Left renal cortex interstitium (tissue), 4 donors: ENCODE measurements around the gene TSSK6. TPM values are rescaled to one million over a fixed set of nuclear protein-coding genes. Genes with fewer than 3 reads are reported as not detected.

ENCODE experiments used
- DNase-seq, 4 donors: peaks; one replicate each; pipeline ENCODE4 v3.0.0-alpha.2; 2013; ENCODE audit warnings: low read depth in 4 of 4, low spot score in 2 of 4, missing footprints in 1 of 4
- polyA plus RNA-seq, 4 donors: library from polyadenylated mRNA; unstranded; fragments of 120-200 nt; gene quantifications; one replicate each; pipeline ENCODE4 v1.2.1, GENCODE V29; 2013; ENCODE audit not compliant: insufficient read length in 4 of 4

Gene TSSK6
- polyA plus RNA-seq, 4 donors, result 0.71 to 2.4 (median 1.7) TPM

- no peak for DNase-seq
These were observed 49.1 kb downstream of the TSSK6 start for GRCh38 chr19:19466201-19466600.

GRCh38 chr19:19465436-19466070 lies 49.8 kb downstream of the TSSK6 start:
- no peak for DNase-seq

GRCh38 chr19:19464339-19465098 lies 50.8 kb downstream of the TSSK6 start:
- DNase-seq, result no peak

Other genes starting within 250 kb of the TSSK6 start
- gene TM6SF2, start 242.2 kb downstream of the TSSK6 start, polyA plus RNA-seq, result 1 to 10 TPM; 2.2 to 4.1 (median 3.1) TPM
- gene SUGP1, start 195.0 kb downstream of the TSSK6 start, polyA plus RNA-seq, result 10 to 100 TPM; 50.9 to 69.1 (median 58.5) TPM
- gene MAU2, start 194.7 kb downstream of the TSSK6 start, polyA plus RNA-seq, result 10 to 100 TPM; 36.9 to 87.6 (median 61.7) TPM
- gene GATAD2A, start 109.9 kb downstream of the TSSK6 start, polyA plus RNA-seq, result 10 to 100 TPM; 40.6 to 57.7 (median 50.0) TPM
- gene NDUFA13, start 677 bp upstream of the TSSK6 start, polyA plus RNA-seq, result 100 to 1,000 TPM; 261 to 386 (median 304) TPM
- 10 to 100 TPM in 2 of 4 donors, 1 to 10 TPM in 2; 3.2 to 14.2 (median 8.5) TPM for gene YJEFN3, start 13.4 kb upstream of the TSSK6 start, polyA plus RNA-seq
- gene CILP2, start 22.7 kb upstream of the TSSK6 start, polyA plus RNA-seq, result under 1 TPM; 0.07 to 0.27 (median 0.22) TPM
- 1 to 10 TPM; 2.4 to 8.7 (median 6.2) TPM for gene PBX4, start 103.1 kb upstream of the TSSK6 start, polyA plus RNA-seq
- gene LPAR2, start 112.7 kb upstream of the TSSK6 start, polyA plus RNA-seq, result 10 to 100 TPM; 17.0 to 42.9 (median 28.8) TPM
- gene GMIP, start 128.1 kb upstream of the TSSK6 start, polyA plus RNA-seq, result 1 to 10 TPM; 3.3 to 8.5 (median 5.6) TPM
- gene ATP13A1, start 148.1 kb upstream of the TSSK6 start, polyA plus RNA-seq, result 10 to 100 TPM; 38.5 to 68.9 (median 54.2) TPM
- 10 to 100 TPM; 13.0 to 22.7 (median 15.6) TPM for gene ZNF101, start 153.3 kb upstream of the TSSK6 start, polyA plus RNA-seq
- 10 to 100 TPM; 11.8 to 15.9 (median 14.6) TPM for gene ZNF14, start 217.6 kb upstream of the TSSK6 start, polyA plus RNA-seq